Esophagus squamous epithelium (tissue), 4 donors: ENCODE data around the gene SREBF1.

Source experiments
- POLR2A ChIP-seq, 4 donors: fragments of 450-650 bp; IDR thresholded peaks; one replicate each; pipeline ENCODE4 v1.6.1; 2017; ENCODE audit warnings: antibody characterized with exemption in 4 of 4, mild to moderate bottlenecking in 4 of 4, moderate library complexity in 3 of 4
- TF ChIP-seq, protein P1 (sequence below), 6 experiments: fragments of 450-650 bp in 4 of 6; fragments of 200-600 bp in 2 of 6; sonication (generic) in 2 of 6; IDR thresholded peaks; one replicate each; pipeline ENCODE4 v1.5.1; 2016 to 2019; ENCODE audit warnings: antibody characterized with exemption in 6 of 6, mild to moderate bottlenecking in 4 of 6, moderate library complexity in 4 of 6

DNA sequence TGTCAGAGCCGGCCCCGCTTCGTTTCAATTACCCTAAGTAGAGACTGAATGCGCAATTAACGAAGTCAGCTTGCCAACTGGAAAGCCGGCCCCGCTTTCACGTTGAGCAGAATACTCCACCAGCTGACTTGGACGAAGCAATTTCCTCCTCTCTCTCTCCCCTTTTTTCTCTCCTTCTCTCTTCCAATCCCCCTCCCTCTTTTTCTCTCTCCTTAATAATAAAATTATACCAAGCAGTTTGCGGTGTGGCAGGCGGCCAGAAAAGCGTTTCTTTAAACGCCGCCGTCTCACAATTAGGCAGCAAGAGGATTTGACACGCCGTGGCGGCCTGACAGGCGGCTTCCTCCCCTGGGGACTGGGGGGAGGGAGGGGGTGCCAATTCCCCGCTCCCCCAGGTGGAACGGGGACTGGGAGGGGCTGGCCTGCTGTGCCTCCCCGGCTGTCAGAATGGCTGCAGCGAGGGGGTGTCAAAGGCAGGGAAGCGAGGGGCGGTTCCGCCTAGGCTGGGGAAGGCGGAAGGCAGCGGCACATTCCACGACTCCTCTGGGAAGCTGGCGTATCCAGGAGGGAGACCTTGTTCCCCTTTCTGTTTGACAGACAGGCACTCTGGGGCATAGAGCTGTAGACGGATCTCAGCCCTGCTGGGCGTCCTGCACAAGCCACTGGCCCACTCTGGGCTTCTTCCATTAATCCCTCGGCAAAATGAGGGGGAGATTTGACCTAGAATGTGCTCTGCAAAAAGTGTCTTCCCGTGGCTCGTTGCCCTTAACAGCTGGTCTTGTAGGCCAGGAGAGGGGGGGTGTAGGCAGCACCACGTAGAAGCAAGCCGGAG, 52.7 kb downstream of the SREBF1 start:
- no peak for TF ChIP-seq POLR2A (IDR thresholded peaks at IDR 0.05)
- TF ChIP-seq, protein P1, sequence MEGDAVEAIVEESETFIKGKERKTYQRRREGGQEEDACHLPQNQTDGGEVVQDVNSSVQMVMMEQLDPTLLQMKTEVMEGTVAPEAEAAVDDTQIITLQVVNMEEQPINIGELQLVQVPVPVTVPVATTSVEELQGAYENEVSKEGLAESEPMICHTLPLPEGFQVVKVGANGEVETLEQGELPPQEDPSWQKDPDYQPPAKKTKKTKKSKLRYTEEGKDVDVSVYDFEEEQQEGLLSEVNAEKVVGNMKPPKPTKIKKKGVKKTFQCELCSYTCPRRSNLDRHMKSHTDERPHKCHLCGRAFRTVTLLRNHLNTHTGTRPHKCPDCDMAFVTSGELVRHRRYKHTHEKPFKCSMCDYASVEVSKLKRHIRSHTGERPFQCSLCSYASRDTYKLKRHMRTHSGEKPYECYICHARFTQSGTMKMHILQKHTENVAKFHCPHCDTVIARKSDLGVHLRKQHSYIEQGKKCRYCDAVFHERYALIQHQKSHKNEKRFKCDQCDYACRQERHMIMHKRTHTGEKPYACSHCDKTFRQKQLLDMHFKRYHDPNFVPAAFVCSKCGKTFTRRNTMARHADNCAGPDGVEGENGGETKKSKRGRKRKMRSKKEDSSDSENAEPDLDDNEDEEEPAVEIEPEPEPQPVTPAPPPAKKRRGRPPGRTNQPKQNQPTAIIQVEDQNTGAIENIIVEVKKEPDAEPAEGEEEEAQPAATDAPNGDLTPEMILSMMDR (IDR thresholded peaks at IDR 0.05), result no peak
